ENCODE results near the gene BNIP5. TPM values are rescaled to one million over a fixed set of nuclear protein-coding genes. Genes with fewer than 3 reads are reported as not detected.

Gene BNIP5
- total and polyA plus RNA-seq, 2 of the 13 experiments (the other 11 are each of a cell fraction or from before 2014, with no cell fraction given), result not detected

GRCh38 chr6:36340618-36341454 is 4.1 kb upstream of the BNIP5 start (continued):
- TF ChIP-seq ZNF101 (CRISPR knock-in tag; IDR thresholded peaks at IDR 0.05; ENCODE audit: borderline replicate concordance, low read depth) (no peak), ERF (CRISPR knock-in tag; IDR thresholded peaks at IDR 0.05) (0 out of 2 replicates have a peak, but pooled peaks have one; percentile 25), EED (CRISPR knock-in tag; IDR thresholded peaks at IDR 0.05) (no peak), ZNF614 (CRISPR knock-in tag; IDR thresholded peaks at IDR 0.05; ENCODE audit: borderline replicate concordance) (no peak), ZBTB1 (CRISPR knock-in tag; IDR thresholded peaks at IDR 0.05; ENCODE audit: borderline replicate concordance) (no peak), STAG1 (CRISPR knock-in tag; IDR thresholded peaks at IDR 0.05) (peak; percentile 61), ZNF768 (CRISPR knock-in tag; IDR thresholded peaks at IDR 0.05) (no peak), ELF4 (CRISPR knock-in tag; IDR thresholded peaks at IDR 0.05; ENCODE audit: borderline replicate concordance) (no peak), HDAC6 (IDR thresholded peaks at IDR 0.05; ENCODE audit: low read depth, low read length) (no peak), TEF (CRISPR knock-in tag; IDR thresholded peaks at IDR 0.05) (no peak), ZFP91 (CRISPR knock-in tag; IDR thresholded peaks at IDR 0.05; ENCODE audit: borderline replicate concordance) (peak; percentile 71; the same call in 1 of the 2 replicates), MAFF (IDR thresholded peaks at IDR 0.05; ENCODE audit: low read depth, low read length) (no peak), SKIL (CRISPR knock-in tag; IDR thresholded peaks at IDR 0.05; ENCODE audit: borderline replicate concordance) (no peak), REPIN1 (CRISPR knock-in tag; IDR thresholded peaks at IDR 0.05; ENCODE audit: borderline replicate concordance, low read depth) (peak; percentile 73; the same call in 1 of the 2 replicates), KLF11 (CRISPR knock-in tag; IDR thresholded peaks at IDR 0.05) (no peak), HBP1 (CRISPR knock-in tag; IDR thresholded peaks at IDR 0.05; ENCODE audit: low read depth) (no peak; the same call in 1 of the 2 replicates), TAF1 (CRISPR knock-in tag; IDR thresholded peaks at IDR 0.05) (no peak)
- TF ChIP-seq, protein P1, sequence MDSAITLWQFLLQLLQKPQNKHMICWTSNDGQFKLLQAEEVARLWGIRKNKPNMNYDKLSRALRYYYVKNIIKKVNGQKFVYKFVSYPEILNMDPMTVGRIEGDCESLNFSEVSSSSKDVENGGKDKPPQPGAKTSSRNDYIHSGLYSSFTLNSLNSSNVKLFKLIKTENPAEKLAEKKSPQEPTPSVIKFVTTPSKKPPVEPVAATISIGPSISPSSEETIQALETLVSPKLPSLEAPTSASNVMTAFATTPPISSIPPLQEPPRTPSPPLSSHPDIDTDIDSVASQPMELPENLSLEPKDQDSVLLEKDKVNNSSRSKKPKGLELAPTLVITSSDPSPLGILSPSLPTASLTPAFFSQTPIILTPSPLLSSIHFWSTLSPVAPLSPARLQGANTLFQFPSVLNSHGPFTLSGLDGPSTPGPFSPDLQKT (CRISPR knock-in tag; IDR thresholded peaks at IDR 0.05; ENCODE audit: borderline replicate concordance), result no peak
- TF ChIP-seq, protein P2, sequence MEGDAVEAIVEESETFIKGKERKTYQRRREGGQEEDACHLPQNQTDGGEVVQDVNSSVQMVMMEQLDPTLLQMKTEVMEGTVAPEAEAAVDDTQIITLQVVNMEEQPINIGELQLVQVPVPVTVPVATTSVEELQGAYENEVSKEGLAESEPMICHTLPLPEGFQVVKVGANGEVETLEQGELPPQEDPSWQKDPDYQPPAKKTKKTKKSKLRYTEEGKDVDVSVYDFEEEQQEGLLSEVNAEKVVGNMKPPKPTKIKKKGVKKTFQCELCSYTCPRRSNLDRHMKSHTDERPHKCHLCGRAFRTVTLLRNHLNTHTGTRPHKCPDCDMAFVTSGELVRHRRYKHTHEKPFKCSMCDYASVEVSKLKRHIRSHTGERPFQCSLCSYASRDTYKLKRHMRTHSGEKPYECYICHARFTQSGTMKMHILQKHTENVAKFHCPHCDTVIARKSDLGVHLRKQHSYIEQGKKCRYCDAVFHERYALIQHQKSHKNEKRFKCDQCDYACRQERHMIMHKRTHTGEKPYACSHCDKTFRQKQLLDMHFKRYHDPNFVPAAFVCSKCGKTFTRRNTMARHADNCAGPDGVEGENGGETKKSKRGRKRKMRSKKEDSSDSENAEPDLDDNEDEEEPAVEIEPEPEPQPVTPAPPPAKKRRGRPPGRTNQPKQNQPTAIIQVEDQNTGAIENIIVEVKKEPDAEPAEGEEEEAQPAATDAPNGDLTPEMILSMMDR (CRISPR knock-in tag; IDR thresholded peaks at IDR 0.05), result peak; percentile 93

All from HepG2 (cell line).